Activated naive CD8-positive, alpha-beta T cell treated with anti-CD3 and anti-CD28 coated beads, Interleukin-2, amount 10 ng/mL, durations not matched to agents 7 days and 5 days (primary cell): ENCODE measurements around the gene CCNF. TPM values are rescaled to one million over a fixed set of nuclear protein-coding genes. Genes with fewer than 3 reads are reported as not detected.

Source experiments
- ATAC-seq: fragments of 150-1000 bp; cut with Tn5 transposase; one replicate; pipeline ENCODE4 v1.10.0; 2021; ENCODE audit warnings: low read depth, moderate library complexity
- POLR2A ChIA-PET: fragments of 350-600 bp; sonication (Branson Sonifier 250); formaldehyde crosslinking; loops from one replicate; lab custom pipeline; 2021; ENCODE audit warnings: antibody characterized with exemption; lab: Charles Lee
- DNase-seq: peaks from one replicate; pipeline ENCODE4 v3.0.0; 2021
- H3K27ac Mint-ChIP-seq: one replicate; pipeline ENCODE4 v1.8.0; 2022; ENCODE audit warnings: mild to moderate bottlenecking, mixed read lengths
- H3K27me3 Mint-ChIP-seq: one replicate; pipeline ENCODE4 v1.8.0; 2022; ENCODE audit warnings: mild to moderate bottlenecking, moderate library complexity, mixed read lengths
- H3K36me3 Mint-ChIP-seq: one replicate; pipeline ENCODE4 v1.8.0; 2021; ENCODE audit warnings: mild to moderate bottlenecking, mixed read lengths
- H3K4me1 Mint-ChIP-seq: one replicate; pipeline ENCODE4 v1.8.0; 2021; ENCODE audit warnings: mixed read lengths
- H3K4me3 Mint-ChIP-seq: one replicate; pipeline ENCODE4 v1.8.0; 2022; ENCODE audit warnings: mild to moderate bottlenecking, moderate library complexity, mixed read lengths
- H3K9me3 Mint-ChIP-seq: one replicate; pipeline ENCODE4 v1.8.0; 2021; ENCODE audit warnings: mixed read lengths
- total RNA-seq, 2 experiments: library from RNA; stranded (reverse); gene quantifications; one replicate each; pipeline ENCODE4 v1.2.3, GENCODE V29; 2021

The CCNF gene
- total RNA-seq, 2 experiments from 2014 or later, result 67.7 to 70.5 TPM

- Mint-ChIP-seq H3K36me3 (peaks cover 22% of the 10 kb centered on the region), H3K27ac (peak overlapping the region; percentile 38), H3K27me3 (no peaks in the 10 kb centered on the region), H3K9me3 (no peaks in the 10 kb centered on the region), H3K4me1 (peaks cover 13% of the 10 kb centered on the region), H3K4me3 (no peak overlapping the region)
- ATAC-seq, result no peak
- DNase-seq, result no peak
- POLR2A ChIA-PET, result interaction anchor here (0.7 to 0.8 kb wide), 3 partner anchors 20 to 546 kb away, joined by 3 read pairs; no protein-coding TSS in a partner anchor
Measured at GRCh38 chr16:2455081-2455845, 26.0 kb downstream of the CCNF start.

GRCh38 chr16:2456551-2457153 lies 27.4 kb downstream of the CCNF start:
- H3K27me3 Mint-ChIP-seq, result no peaks in the 10 kb centered on the region
- no peak overlapping the region for H3K4me3 Mint-ChIP-seq
- H3K4me1 Mint-ChIP-seq, result peaks cover 13% of the 10 kb centered on the region
- DNase-seq, result no peak
- no peaks in the 10 kb centered on the region for H3K9me3 Mint-ChIP-seq
- POLR2A ChIA-PET, result no interaction called here
- ATAC-seq, result no peak
- H3K27ac Mint-ChIP-seq, result no peak overlapping the region
- H3K36me3 Mint-ChIP-seq, result peaks cover 22% of the 10 kb centered on the region

- Mint-ChIP-seq H3K36me3 (peaks cover 17% of the 10 kb centered on the region), H3K4me1 (peaks cover 13% of the 10 kb centered on the region), H3K4me3 (no peak overlapping the region), H3K9me3 (no peaks in the 10 kb centered on the region), H3K27ac (no peak overlapping the region), H3K27me3 (no peaks in the 10 kb centered on the region)
- ATAC-seq, result no peak
- POLR2A ChIA-PET, result interaction anchor here (1.0 to 1.8 kb wide), 2 partner anchors 13 to 63 kb away, joined by 4 read pairs; partner anchors contain the start of gene AMDHD2
- no peak for DNase-seq
Measured at GRCh38 chr16:2457267-2457666, 28.0 kb downstream of the CCNF start.

- Mint-ChIP-seq H3K9me3 (no peaks in the 10 kb centered on the region), H3K4me3 (no peak overlapping the region), H3K4me1 (peaks cover 13% of the 10 kb centered on the region), H3K27ac (no peak overlapping the region), H3K27me3 (no peaks in the 10 kb centered on the region), H3K36me3 (peaks cover 14% of the 10 kb centered on the region)
- no peak for ATAC-seq
- POLR2A ChIA-PET, result interaction anchor here (0.6 to 1.8 kb wide), 3 partner anchors 14 to 62 kb away, joined by 3 to 4 read pairs (median 4); partner anchors contain the start of gene AMDHD2
- DNase-seq, result no peak
Measured at GRCh38 chr16:2457946-2458345, 28.7 kb downstream of the CCNF start.

GRCh38 chr16:2458887-2459646 lies 29.8 kb downstream of the CCNF start:
- POLR2A ChIA-PET, result interaction anchor here (0.9 to 2.3 kb wide), 12 partner anchors 10 to 291 kb away, joined by 3 to 14 read pairs (median 4); partner anchors contain the start of genes AMDHD2, ATP6V0C, CCNF and NTN3
- no peaks in the 10 kb centered on the region for H3K27me3 Mint-ChIP-seq
- peak overlapping the region; percentile 91 for H3K27ac Mint-ChIP-seq
- peaks cover 13% of the 10 kb centered on the region for H3K4me1 Mint-ChIP-seq
- H3K9me3 Mint-ChIP-seq, result no peaks in the 10 kb centered on the region
- ATAC-seq, result peak; percentile 0
- H3K36me3 Mint-ChIP-seq, result peaks cover 11% of the 10 kb centered on the region
- no peak for DNase-seq
- peak overlapping the region; percentile 86 for H3K4me3 Mint-ChIP-seq

GRCh38 chr16:2459647-2460390 lies 30.6 kb downstream of the CCNF start, which contains the start of gene TEDC2:
Gene TEDC2, plus strand, starts transcription at chr16:2460109. Its CDS starts 36 bp downstream, at chr16:2460145.
- POLR2A ChIA-PET, result interaction anchor here (0.7 to 2.3 kb wide), 13 partner anchors 9 to 304 kb away, joined by 3 to 14 read pairs (median 4); partner anchors contain the start of genes ATP6V0C, CCNF, NTN3 and TBC1D24
- H3K4me1 Mint-ChIP-seq, result peaks cover 13% of the 10 kb centered on the region
- H3K27me3 Mint-ChIP-seq, result no peaks in the 10 kb centered on the region
- DNase-seq (peak; percentile 98), ATAC-seq (peak; percentile 95)
- peak within 1 kb of the TSS; percentile 91 for H3K27ac Mint-ChIP-seq
- peak within 1 kb of the TSS; percentile 86 for H3K4me3 Mint-ChIP-seq
- H3K36me3 Mint-ChIP-seq, result peaks cover 11% of the 10 kb centered on the region
- H3K9me3 Mint-ChIP-seq, result no peaks in the 10 kb centered on the region

GRCh38 chr16:2460391-2460713 lies 31.1 kb downstream of the CCNF start:
- H3K4me3 Mint-ChIP-seq, result peak overlapping the region; percentile 86
- H3K27ac Mint-ChIP-seq, result no peak overlapping the region
- DNase-seq, result no peak
- H3K36me3 Mint-ChIP-seq, result peaks cover 11% of the 10 kb centered on the region
- POLR2A ChIA-PET, result interaction anchor here (0.7 to 2.3 kb wide), 9 partner anchors 10 to 305 kb away, joined by 3 to 14 read pairs (median 4); partner anchors contain the start of genes CCNF, NTN3, TBC1D24 and TRAF7
- H3K4me1 Mint-ChIP-seq, result peaks cover 13% of the 10 kb centered on the region
- H3K27me3 Mint-ChIP-seq, result peaks cover 2% of the 10 kb centered on the region
- H3K9me3 Mint-ChIP-seq, result no peaks in the 10 kb centered on the region
- no peak for ATAC-seq

GRCh38 chr16:2460916-2461315 lies 31.7 kb downstream of the CCNF start:
- Mint-ChIP-seq H3K27me3 (peaks cover 2% of the 10 kb centered on the region), H3K9me3 (no peaks in the 10 kb centered on the region), H3K4me3 (peak overlapping the region; percentile 69), H3K4me1 (peaks cover 13% of the 10 kb centered on the region), H3K27ac (no peak overlapping the region), H3K36me3 (peaks cover 8% of the 10 kb centered on the region)
- POLR2A ChIA-PET, result no interaction called here
- ATAC-seq (no peak), DNase-seq (no peak)

- Mint-ChIP-seq H3K4me1 (peaks cover 14% of the 10 kb centered on the region), H3K36me3 (peaks cover 5% of the 10 kb centered on the region), H3K27ac (no peak overlapping the region), H3K9me3 (no peaks in the 10 kb centered on the region), H3K27me3 (peaks cover 12% of the 10 kb centered on the region), H3K4me3 (no peak overlapping the region)
- POLR2A ChIA-PET, result no interaction called here
- DNase-seq (no peak), ATAC-seq (no peak)
Measured at GRCh38 chr16:2462031-2462866, 33.0 kb downstream of the CCNF start.

GRCh38 chr16:2464333-2464732 lies 35.1 kb downstream of the CCNF start:
- H3K4me1 Mint-ChIP-seq, result peaks cover 8% of the 10 kb centered on the region
- no peak overlapping the region for H3K27ac Mint-ChIP-seq
- peaks cover 27% of the 10 kb centered on the region for H3K27me3 Mint-ChIP-seq
- no peaks in the 10 kb centered on the region for H3K9me3 Mint-ChIP-seq
- POLR2A ChIA-PET, result no interaction called here
- peaks cover 4% of the 10 kb centered on the region for H3K36me3 Mint-ChIP-seq
- DNase-seq, result no peak
- no peak for ATAC-seq
- H3K4me3 Mint-ChIP-seq, result no peak overlapping the region

- peaks cover 4% of the 10 kb centered on the region for H3K36me3 Mint-ChIP-seq
- H3K4me3 Mint-ChIP-seq, result no peak overlapping the region
- H3K27ac Mint-ChIP-seq, result no peak overlapping the region
- DNase-seq (no peak), ATAC-seq (no peak)
- peaks cover 6% of the 10 kb centered on the region for H3K4me1 Mint-ChIP-seq
- POLR2A ChIA-PET, result no interaction called here
- no peaks in the 10 kb centered on the region for H3K9me3 Mint-ChIP-seq
- peaks cover 41% of the 10 kb centered on the region for H3K27me3 Mint-ChIP-seq
Measured at GRCh38 chr16:2465653-2466415, 36.6 kb downstream of the CCNF start.
